Trophoblast cell (in vitro differentiated cells and primary cell): ENCODE data around the gene CCRL2.
"Not testable (repeated sequence)": the region's sequence is repeated elsewhere in the genome, so short reads cannot be mapped to it uniquely, and the experiment has no call there.

Experiments
- DNase-seq, 2 donors: peaks; one replicate each; pipeline ENCODE4 v3.0.0-alpha.2; 2016
- H2AFZ ChIP-seq: 2 replicates; pipeline ENCODE4 v1.6.1; 2013; ENCODE audit warnings: low read length, moderate library complexity, mild to moderate bottlenecking; ENCODE audit not compliant: insufficient read depth, poor library complexity
- H2AK5ac ChIP-seq: 2 replicates; pipeline ENCODE4 v1.6.1; 2013; ENCODE audit warnings: mild to moderate bottlenecking, low read length
- H2BK120ac ChIP-seq: 2 replicates; pipeline ENCODE4 v1.6.1; 2013; ENCODE audit warnings: low read length, mild to moderate bottlenecking, moderate library complexity; ENCODE audit not compliant: insufficient read depth, poor library complexity
- H2BK12ac ChIP-seq: 2 replicates; pipeline ENCODE4 v1.6.1; 2013; ENCODE audit warnings: mild to moderate bottlenecking, low read length, moderate library complexity
- H2BK5ac ChIP-seq: 2 replicates; pipeline ENCODE4 v1.6.1; 2013; ENCODE audit warnings: low read length, low read depth, moderate library complexity, mild to moderate bottlenecking; ENCODE audit not compliant: poor library complexity
- H3K14ac ChIP-seq: 2 replicates; pipeline ENCODE4 v1.6.1; 2013; ENCODE audit warnings: mild to moderate bottlenecking, low read length
- H3K18ac ChIP-seq: 2 replicates; pipeline ENCODE4 v1.6.1; 2013; ENCODE audit warnings: mild to moderate bottlenecking, low read length
- H3K23ac ChIP-seq: 2 replicates; pipeline ENCODE4 v1.6.1; 2013; ENCODE audit warnings: low read length
- H3K27ac ChIP-seq: 2 replicates; pipeline ENCODE4 v1.5.1; 2013; ENCODE audit warnings: low read depth, mild to moderate bottlenecking, inconsistent platforms, low read length, moderate library complexity
- H3K27me3 ChIP-seq: 2 replicates; pipeline ENCODE4 v1.6.1; 2013; ENCODE audit warnings: inconsistent platforms, mild to moderate bottlenecking, low read length, moderate library complexity; ENCODE audit not compliant: insufficient read depth
- H3K36me3 ChIP-seq, 2 experiments: 1 replicate in 1 of 2; 2 replicates in 1 of 2; pipeline ENCODE4 v1.6.1; 2013; ENCODE audit warnings: low read length in 2 of 2, mild to moderate bottlenecking in 2 of 2, moderate library complexity in 1 of 2; ENCODE audit not compliant: insufficient read depth in 2 of 2, control insufficient read depth in 1 of 2
- H3K4ac ChIP-seq: 2 replicates; pipeline ENCODE4 v1.6.1; 2013; ENCODE audit warnings: low read depth, mild to moderate bottlenecking, low read length, moderate library complexity
- H3K4me1 ChIP-seq, 2 experiments: 1 replicate in 1 of 2; 2 replicates in 1 of 2; pipeline ENCODE4 v1.6.1; 2013; ENCODE audit warnings: low read length in 2 of 2, mild to moderate bottlenecking in 2 of 2, moderate library complexity in 1 of 2; ENCODE audit not compliant: insufficient read depth in 2 of 2, control insufficient read depth in 1 of 2
- H3K4me2 ChIP-seq: 2 replicates; pipeline ENCODE4 v1.6.1; 2013; ENCODE audit warnings: inconsistent platforms, mild to moderate bottlenecking, low read length, moderate library complexity
- H3K4me3 ChIP-seq: 2 replicates; pipeline ENCODE4 v1.5.1; 2013; ENCODE audit warnings: mild to moderate bottlenecking, low read depth, low read length, inconsistent platforms
- H3K79me1 ChIP-seq: one replicate; pipeline ENCODE4 v1.6.1; 2013; ENCODE audit warnings: low read length
- H3K79me2 ChIP-seq: 2 replicates; pipeline ENCODE4 v1.6.1; 2013; ENCODE audit warnings: low read length, mild to moderate bottlenecking; ENCODE audit not compliant: control insufficient read depth, insufficient read depth, poor library complexity
- H3K9ac ChIP-seq: 2 replicates; pipeline ENCODE4 v1.6.1; 2013; ENCODE audit warnings: mild to moderate bottlenecking, low read length
- H3K9me3 ChIP-seq: 2 replicates; pipeline ENCODE4 v1.6.1; 2013; ENCODE audit warnings: low read depth, mild to moderate bottlenecking, control low read depth, inconsistent platforms, low read length; ENCODE audit not compliant: insufficient read depth
- H4K12ac ChIP-seq: 2 replicates; pipeline ENCODE4 v1.6.1; 2013; ENCODE audit warnings: low read depth, mild to moderate bottlenecking, low read length, moderate library complexity
- H4K8ac ChIP-seq: 2 replicates; pipeline ENCODE4 v1.6.1; 2013; ENCODE audit warnings: low read depth, mild to moderate bottlenecking, low read length, moderate library complexity
- H4K91ac ChIP-seq: one replicate; pipeline ENCODE4 v1.6.1; 2013; ENCODE audit warnings: low read depth, mild to moderate bottlenecking, low read length, moderate library complexity
- WGBS: extraction: QIAGEN DNeasy Blood & Tissue Kit; methylation state at CpG from one replicate; pipeline ENCODE4 v1.1.7; 2013; ENCODE audit warnings: missing lambda C conversion rate; ENCODE audit not compliant: insufficient read length, insufficient coverage; ENCODE audit errors: extremely low coverage; 5-methylcytosine and 5-hydroxymethylcytosine counted together

The CCRL2 gene

DNA sequence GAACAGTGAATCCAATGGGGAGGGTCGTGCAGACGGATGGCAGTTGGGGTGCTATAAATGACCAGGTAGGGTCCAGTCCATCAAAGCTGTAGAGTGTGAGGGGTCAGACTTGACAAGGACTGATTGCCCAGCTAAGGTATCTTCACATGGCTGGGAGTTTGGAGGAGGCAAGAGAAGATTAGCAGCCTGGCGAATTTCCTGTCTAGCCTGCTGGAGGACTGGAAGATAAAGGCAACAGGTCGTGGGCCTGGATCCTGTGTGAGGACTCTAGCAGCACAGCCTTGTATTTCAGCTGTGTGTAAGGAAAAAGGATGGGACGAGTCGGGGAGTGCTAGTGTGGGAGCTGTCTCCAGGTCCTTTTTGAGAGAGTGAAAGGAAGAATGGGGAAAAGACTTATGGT, 17.8 kb upstream of the CCRL2 start:
- Histone ChIP-seq H2AFZ (no peak overlapping the region), H3K4ac (no peak overlapping the region), H3K4me3 (no peak overlapping the region), H3K4me1 (peaks cover 6 to 16% of the 10 kb centered on the region in 2 experiments), H3K9me3 (no peaks in the 10 kb centered on the region), H4K12ac (no peak overlapping the region), H4K8ac (no peak overlapping the region), H3K18ac (no peak overlapping the region), H2BK120ac (no peak overlapping the region), H3K23ac (no peak overlapping the region), H3K79me2 (no peaks in the 10 kb centered on the region), H3K27me3 (no peaks in the 10 kb centered on the region), H2BK12ac (no peak overlapping the region), H3K79me1 (peaks cover 7% of the 10 kb centered on the region), H3K27ac (no peak overlapping the region), H3K14ac (no peak overlapping the region), H2AK5ac (no peak overlapping the region), H4K91ac (no peak overlapping the region), H3K9ac (no peak overlapping the region), H3K36me3 (no peaks in the 10 kb centered on the region), H2BK5ac (no peak overlapping the region), H3K4me2 (no peak overlapping the region)
- no CpG with 5 or more reads among the region's 6 CpGs for WGBS
- DNase-seq, result no peak

DNA sequence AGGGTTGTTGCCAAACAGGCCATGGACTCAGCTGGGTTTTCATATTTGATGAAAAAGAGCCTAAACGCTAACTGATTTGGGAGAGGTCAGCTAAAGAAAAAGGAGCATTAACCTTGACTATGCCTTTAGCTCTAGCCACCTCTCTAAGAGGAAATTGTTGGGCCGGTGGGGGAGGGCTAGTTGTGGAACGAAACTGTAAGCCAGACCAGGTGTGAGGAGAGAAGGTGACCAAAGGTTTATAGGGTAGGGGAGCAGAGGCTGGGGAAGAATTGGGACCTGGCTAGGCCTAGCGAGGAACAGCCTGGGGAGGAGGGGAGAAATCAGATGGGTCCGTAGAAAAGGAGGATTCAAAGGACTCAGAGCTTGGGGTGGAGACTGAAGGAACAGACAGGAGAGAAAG, 15.5 kb upstream of the CCRL2 start:
- not testable (repeated sequence) for H2BK5ac ChIP-seq, H3K79me2 ChIP-seq, H3K14ac ChIP-seq, H4K8ac ChIP-seq, H2BK12ac ChIP-seq, H3K4me2 ChIP-seq, H3K27ac ChIP-seq, H3K36me3 ChIP-seq, H3K4ac ChIP-seq, H3K18ac ChIP-seq, H2BK120ac ChIP-seq, H2AK5ac ChIP-seq, H4K91ac ChIP-seq, H3K4me3 ChIP-seq, H3K9me3 ChIP-seq, DNase-seq, H3K9ac ChIP-seq, H3K27me3 ChIP-seq, H4K12ac ChIP-seq, H3K23ac ChIP-seq, H2AFZ ChIP-seq
- no CpG with 5 or more reads among the region's 5 CpGs for WGBS
- Histone ChIP-seq H3K79me1 (peaks cover 10% of the 10 kb centered on the region), H3K4me1 (peaks cover 20 to 24% of the 10 kb centered on the region in 2 experiments)

DNA sequence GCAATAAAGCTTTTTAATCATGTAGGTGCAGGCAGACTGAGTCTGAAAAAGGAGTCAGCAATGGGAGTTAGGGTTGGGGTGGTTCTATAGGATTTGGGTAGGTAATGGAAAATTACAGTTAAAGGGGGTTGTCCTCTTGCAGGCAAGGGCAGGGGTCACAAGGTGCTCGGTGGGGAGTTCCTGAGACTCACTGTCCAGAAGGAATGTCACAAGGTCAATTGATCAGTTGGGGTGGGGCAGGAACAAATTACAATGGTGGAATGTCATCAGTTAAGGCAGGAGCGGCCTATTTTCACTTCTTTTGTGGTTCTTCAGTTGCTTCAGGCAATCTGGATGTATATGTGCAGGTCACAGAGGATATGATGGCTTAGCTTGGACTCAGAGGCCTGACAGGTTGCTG, 14.0 kb upstream of the CCRL2 start:
- no peaks in the 10 kb centered on the region for H3K27me3 ChIP-seq
- peak overlapping the region; percentile 19 for H4K91ac ChIP-seq
- H4K8ac ChIP-seq, result no peak overlapping the region
- H3K4me2 ChIP-seq, result no peak overlapping the region
- peaks cover 10% of the 10 kb centered on the region for H3K79me1 ChIP-seq
- peak overlapping the region; percentile 46 for H2BK5ac ChIP-seq
- H3K27ac ChIP-seq, result no peak overlapping the region
- no peak overlapping the region for H2BK12ac ChIP-seq
- H3K18ac ChIP-seq, result no peak overlapping the region
- no peak overlapping the region for H3K14ac ChIP-seq
- H3K4me3 ChIP-seq, result no peak overlapping the region
- no peak overlapping the region for H3K9ac ChIP-seq
- H2BK120ac ChIP-seq, result peak overlapping the region; percentile 11
- H3K9me3 ChIP-seq, result no peaks in the 10 kb centered on the region
- no peak for DNase-seq
- no peak overlapping the region for H2AK5ac ChIP-seq
- H3K4me1 ChIP-seq, result peaks cover 22 to 25% of the 10 kb centered on the region in 2 experiments
- no peak overlapping the region for H2AFZ ChIP-seq
- H3K79me2 ChIP-seq, result no peaks in the 10 kb centered on the region
- no peak overlapping the region for H3K4ac ChIP-seq
- H3K36me3 ChIP-seq, result no peaks in the 10 kb centered on the region
- H4K12ac ChIP-seq, result no peak overlapping the region
- WGBS, result no CpG with 5 or more reads among the region's 2 CpGs
- no peak overlapping the region for H3K23ac ChIP-seq

DNA sequence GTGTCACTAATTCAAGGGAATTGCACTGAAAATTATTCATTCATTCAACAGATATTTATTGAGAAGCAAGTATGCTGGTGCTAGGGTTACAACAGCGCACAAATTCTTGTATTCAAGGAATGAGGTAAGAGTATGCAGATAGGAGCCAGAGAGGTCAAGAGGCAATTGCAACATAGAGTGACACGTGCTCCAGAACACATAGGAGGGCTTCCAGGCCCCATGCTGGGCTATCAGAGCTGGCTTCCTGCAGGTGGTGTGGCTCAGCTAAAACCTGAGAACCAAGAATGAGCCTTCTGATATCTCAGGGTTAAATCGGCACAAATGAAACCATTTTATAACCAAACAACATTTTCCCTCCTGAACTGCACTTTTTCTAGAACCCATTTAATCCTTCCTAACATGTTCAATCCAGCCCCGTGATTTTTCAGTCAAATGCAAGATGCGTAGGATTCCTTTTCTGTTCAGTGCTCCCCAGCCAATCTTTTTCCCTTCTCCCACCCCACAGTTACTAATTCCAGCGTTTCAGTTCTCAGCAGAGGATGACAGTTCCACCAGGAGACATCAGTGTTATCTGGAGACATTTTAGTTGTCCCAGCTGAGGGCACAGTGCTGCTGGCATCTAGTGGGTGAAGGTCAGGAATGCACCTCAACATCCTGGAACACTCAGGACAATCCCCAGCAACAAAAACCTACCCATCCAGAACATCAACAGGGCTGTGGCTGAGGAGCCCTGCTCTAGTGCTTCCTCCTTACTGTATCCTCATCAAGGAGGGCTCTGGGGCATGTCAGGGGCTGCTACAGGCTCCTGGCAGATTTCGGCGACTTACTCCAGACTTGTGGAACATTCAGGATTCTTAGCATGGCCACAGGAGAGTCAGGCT, 13.3 kb upstream of the CCRL2 start:
- H2BK120ac ChIP-seq, result peak overlapping the region; percentile 48
- H2BK5ac ChIP-seq, result no peak overlapping the region
- H3K18ac ChIP-seq, result no peak overlapping the region
- no peak overlapping the region for H3K9ac ChIP-seq
- H4K8ac ChIP-seq, result no peak overlapping the region
- H2BK12ac ChIP-seq, result peak overlapping the region; percentile 20
- H3K4ac ChIP-seq, result no peak overlapping the region
- peaks cover 10% of the 10 kb centered on the region for H3K79me1 ChIP-seq
- peaks cover 22 to 25% of the 10 kb centered on the region in 2 experiments for H3K4me1 ChIP-seq
- H4K91ac ChIP-seq, result peak overlapping the region; percentile 72
- no peak overlapping the region for H2AK5ac ChIP-seq
- whole genome bisulfite sequencing, result no CpG with 5 or more reads among the region's 8 CpGs
- H3K4me3 ChIP-seq, result no peak overlapping the region
- no peak overlapping the region for H3K14ac ChIP-seq
- no peak overlapping the region for H3K23ac ChIP-seq
- H3K27me3 ChIP-seq, result no peaks in the 10 kb centered on the region
- no peak overlapping the region for H4K12ac ChIP-seq
- H3K36me3 ChIP-seq, result no peaks in the 10 kb centered on the region
- no peak overlapping the region for H3K4me2 ChIP-seq
- DNase-seq, result peak; percentile 85 to 95
- H3K9me3 ChIP-seq, result no peaks in the 10 kb centered on the region
- H2AFZ ChIP-seq, result no peak overlapping the region
- no peaks in the 10 kb centered on the region for H3K79me2 ChIP-seq
- no peak overlapping the region for H3K27ac ChIP-seq
